GM21529 (cell line): ENCODE data around the gene UBR1.
"Not testable (repeated sequence)": the region's sequence is repeated elsewhere in the genome, so short reads cannot be mapped to it uniquely, and the experiment has no call there.

Experiments
- ATAC-seq: cut with Tn5 transposase; IDR thresholded peaks from one replicate; pipeline ENCODE4 v1.9.1; 2021; ENCODE audit not compliant: unreplicated experiment

Gene UBR1

GRCh38 chr15:42984493-42985034 is 121.3 kb downstream of the UBR1 start:
- no peak for ATAC-seq

GRCh38 chr15:42979113-42979512 is 126.7 kb downstream of the UBR1 start:
- not testable (repeated sequence) for ATAC-seq

GRCh38 chr15:42974202-42974862 is 131.5 kb downstream of the UBR1 start:
- no peak for ATAC-seq

GRCh38 chr15:42973114-42973513 is 132.7 kb downstream of the UBR1 start:
- ATAC-seq: no peak

- no peak for ATAC-seq
These were observed 134.0 kb downstream of the UBR1 start for GRCh38 chr15:42971830-42972229.

GRCh38 chr15:42964476-42964875 is 141.4 kb downstream of the UBR1 start:
- ATAC-seq: no peak

- no peak for ATAC-seq
These were observed 150.3 kb downstream of the UBR1 start for GRCh38 chr15:42955518-42955917.

GRCh38 chr15:42954291-42954690 is 151.5 kb downstream of the UBR1 start:
- ATAC-seq: no peak

- not testable (repeated sequence) for ATAC-seq
These were observed 156.9 kb downstream of the UBR1 start for GRCh38 chr15:42948898-42949297.

- ATAC-seq: no peak
These were observed 165.3 kb downstream of the UBR1 start for GRCh38 chr15:42940527-42940926.

- ATAC-seq: no peak
These were observed 166.0 kb downstream of the UBR1 start for GRCh38 chr15:42939841-42940240.

GRCh38 chr15:42937143-42937542 is 168.7 kb downstream of the UBR1 start:
- ATAC-seq: no peak

- no peak for ATAC-seq
These were observed 171.8 kb downstream of the UBR1 start for GRCh38 chr15:42933886-42934667.

- ATAC-seq: no peak
These were observed 172.9 kb downstream of the UBR1 start for GRCh38 chr15:42932833-42933515.

- ATAC-seq: no peak
These were observed 173.9 kb downstream of the UBR1 start for GRCh38 chr15:42931702-42932486.

GRCh38 chr15:42929306-42929848 is 176.5 kb downstream of the UBR1 start:
- ATAC-seq: no peak

GRCh38 chr15:42921342-42921731 is 184.5 kb downstream of the UBR1 start:
- no peak for ATAC-seq

- ATAC-seq: peak; percentile 95
These were observed 185.1 kb downstream of the UBR1 start, which contains the start of gene TTBK2 for GRCh38 chr15:42920519-42921341. Gene TTBK2 (minus strand): TSS chr15:42920778. CDS start chr15:42878617, 42,161 bp downstream.

GRCh38 chr15:42919799-42920518 is 185.9 kb downstream of the UBR1 start:
- ATAC-seq: no peak
